ENCODE data around the gene PGLYRP3.

- no peak for TF ChIP-seq ESRRG (CRISPR knock-in tag; IDR thresholded peaks at IDR 0.05)
- TF ChIP-seq PATZ1 (CRISPR knock-in tag; IDR thresholded peaks at IDR 0.05; ENCODE audit: borderline replicate concordance): no peak
- TF ChIP-seq ZNF8 (CRISPR knock-in tag; IDR thresholded peaks at IDR 0.05): no peak
- no peak for TF ChIP-seq OSR1 (CRISPR knock-in tag; IDR thresholded peaks at IDR 0.05)
- TF ChIP-seq ZFP3 (CRISPR knock-in tag; IDR thresholded peaks at IDR 0.05): no peak
- no peak for TF ChIP-seq BACH2 (CRISPR knock-in tag; IDR thresholded peaks at IDR 0.05; ENCODE audit: borderline replicate concordance)
- TF ChIP-seq ZNF70 (CRISPR knock-in tag; IDR thresholded peaks at IDR 0.05): no peak
- no peak for TF ChIP-seq TCF4 (CRISPR knock-in tag; IDR thresholded peaks at IDR 0.05; ENCODE audit: borderline replicate concordance)
- TF ChIP-seq CSRNP3 (CRISPR knock-in tag; IDR thresholded peaks at IDR 0.05): no peak
- no peak for TF ChIP-seq TSHZ2 (CRISPR knock-in tag; IDR thresholded peaks at IDR 0.05)
- no peak for TF ChIP-seq CREB5 (CRISPR knock-in tag; IDR thresholded peaks at IDR 0.05; ENCODE audit: low read depth)
- TF ChIP-seq RARB (CRISPR knock-in tag; IDR thresholded peaks at IDR 0.05): no peak
Measured at GRCh38 chr1:153305682-153306081, 7.1 kb downstream of the PGLYRP3 start.
